HEK293 (cell line): Measurements from ENCODE around the gene POLQ.

Source experiments
- CTCF ChIA-PET: fragments of 350-600 bp; formaldehyde crosslinking; extraction: SDS; loops from one replicate; lab custom pipeline; 2021; ENCODE audit warnings: antibody characterized with exemption; lab: Yijun Ruan, JAX
- POLR2A ChIA-PET: fragments of 300-600 bp; formaldehyde crosslinking; extraction: SDS; loops from one replicate; lab custom pipeline; 2020; ENCODE audit warnings: antibody characterized with exemption, inconsistent platforms; lab: Yijun Ruan, JAX
- H3K27ac ChIP-seq: fragments of 200-500 bp; sonication (Bioruptor generic); 2 replicates; pipeline ENCODE4 v1.5.1; 2014; ENCODE audit warnings: low read depth, low read length, control low read depth, inconsistent platforms; ENCODE audit errors: extremely low read depth
- H3K36me3 ChIP-seq, 2 experiments: fragments of 200-500 bp in 1 of 2; sonication (Bioruptor generic) in 1 of 2; 1 replicate in 1 of 2; 2 replicates in 1 of 2; pipeline ENCODE4 v1.5.1; 2014 to 2017; ENCODE audit warnings: inconsistent platforms in 2 of 2, low read length in 2 of 2; ENCODE audit not compliant: control insufficient read depth in 2 of 2, insufficient read depth in 1 of 2
- H3K4me1 ChIP-seq: fragments of 200-500 bp; sonication (Bioruptor generic); 2 replicates; pipeline ENCODE4 v1.5.1; 2014; ENCODE audit warnings: mild to moderate bottlenecking, low read length, inconsistent platforms; ENCODE audit not compliant: control insufficient read depth, insufficient read depth
- H3K4me3 ChIP-seq: 2 replicates; pipeline ENCODE4 v1.5.1; 2011; ENCODE audit warnings: low read depth, mild to moderate bottlenecking, control low read depth, low read length, moderate library complexity
- H3K9me3 ChIP-seq: fragments of 200-500 bp; sonication (Bioruptor generic); 2 replicates; pipeline ENCODE4 v1.5.1; 2014; ENCODE audit warnings: low read depth, low read length, inconsistent platforms; ENCODE audit not compliant: control insufficient read depth, insufficient read depth
- EGR2 ChIP-seq: fragments of 450-650 bp; formaldehyde crosslinking; IDR thresholded peaks from 2 replicates; pipeline ENCODE4 v1.5.1; 2016; ENCODE audit warnings: low read depth, missing biosample characterization, missing genetic modification characterization
- IKZF3 ChIP-seq: fragments of 450-650 bp; IDR thresholded peaks from 2 replicates; pipeline ENCODE4 v1.5.0; 2018; ENCODE audit warnings: missing biosample characterization, mild to moderate bottlenecking, missing genetic modification characterization, moderate library complexity
- MYNN ChIP-seq: fragments of 450-650 bp; formaldehyde crosslinking; IDR thresholded peaks from 2 replicates; pipeline ENCODE4 v1.5.1; 2016; ENCODE audit warnings: missing biosample characterization, missing genetic modification characterization, borderline replicate concordance
- SCRT1 ChIP-seq: fragments of 450-650 bp; formaldehyde crosslinking; IDR thresholded peaks from 2 replicates; pipeline ENCODE4 v1.5.1; 2016; ENCODE audit warnings: missing biosample characterization, missing genetic modification characterization, borderline replicate concordance
- ZBTB48 ChIP-seq: fragments of 450-650 bp; formaldehyde crosslinking; IDR thresholded peaks from 2 replicates; pipeline ENCODE4 v1.5.1; 2016; ENCODE audit warnings: missing biosample characterization, missing genetic modification characterization
- ZFP41 ChIP-seq: fragments of 450-650 bp; formaldehyde crosslinking; IDR thresholded peaks from 2 replicates; pipeline ENCODE4 v1.5.1; 2016; ENCODE audit warnings: missing biosample characterization, missing genetic modification characterization, borderline replicate concordance
- ZNF155 ChIP-seq: fragments of 450-650 bp; formaldehyde crosslinking; IDR thresholded peaks from 2 replicates; pipeline ENCODE4 v1.5.1; 2016; ENCODE audit warnings: missing biosample characterization, missing genetic modification characterization
- ZNF391 ChIP-seq: fragments of 450-650 bp; formaldehyde crosslinking; IDR thresholded peaks from 2 replicates; pipeline ENCODE4 v1.5.1; 2016; ENCODE audit warnings: low read depth, missing biosample characterization, missing genetic modification characterization, borderline replicate concordance
- ZNF514 ChIP-seq: fragments of 450-650 bp; formaldehyde crosslinking; IDR thresholded peaks from 2 replicates; pipeline ENCODE4 v1.5.1; 2016; ENCODE audit warnings: missing biosample characterization, missing genetic modification characterization
- ZNF529 ChIP-seq: fragments of 450-650 bp; formaldehyde crosslinking; IDR thresholded peaks from 2 replicates; pipeline ENCODE4 v1.5.1; 2017; ENCODE audit warnings: missing genetic modification characterization, missing biosample characterization; ENCODE audit not compliant: insufficient replicate concordance
- ZNF544 ChIP-seq: fragments of 450-650 bp; formaldehyde crosslinking; IDR thresholded peaks from 2 replicates; pipeline ENCODE4 v1.5.0; 2017; ENCODE audit warnings: missing biosample characterization, missing genetic modification characterization
- ZNF558 ChIP-seq: fragments of 450-650 bp; formaldehyde crosslinking; IDR thresholded peaks from 2 replicates; pipeline ENCODE4 v1.5.1; 2016; ENCODE audit warnings: missing biosample characterization, missing genetic modification characterization
- ZNF626 ChIP-seq: fragments of 450-650 bp; sonication (Bioruptor Pico); formaldehyde crosslinking; IDR thresholded peaks from 2 replicates; pipeline ENCODE4 v1.5.1; 2018; ENCODE audit warnings: missing biosample characterization, missing genetic modification characterization, inconsistent platforms
- ZNF701 ChIP-seq: fragments of 450-650 bp; formaldehyde crosslinking; IDR thresholded peaks from 2 replicates; pipeline ENCODE4 v1.5.1; 2016; ENCODE audit warnings: missing biosample characterization, missing genetic modification characterization
- ZNF707 ChIP-seq: fragments of 450-650 bp; formaldehyde crosslinking; IDR thresholded peaks from 2 replicates; pipeline ENCODE4 v1.5.1; 2016; ENCODE audit warnings: missing biosample characterization, missing genetic modification characterization
- ZNF76 ChIP-seq: fragments of 450-650 bp; formaldehyde crosslinking; IDR thresholded peaks from 2 replicates; pipeline ENCODE4; 2016; ENCODE audit warnings: low read depth, missing biosample characterization, missing genetic modification characterization, borderline replicate concordance
- ZNF785 ChIP-seq: fragments of 450-650 bp; formaldehyde crosslinking; IDR thresholded peaks from 2 replicates; pipeline ENCODE4 v1.5.1; 2016; ENCODE audit warnings: missing biosample characterization, missing genetic modification characterization
- TF ChIP-seq, protein P1 (sequence below): fragments of 450-650 bp; formaldehyde crosslinking; IDR thresholded peaks from 2 replicates; pipeline ENCODE4 v1.5.1; 2016; ENCODE audit warnings: missing biosample characterization, missing genetic modification characterization
- TF ChIP-seq, protein P2 (sequence below): fragments of 450-650 bp; formaldehyde crosslinking; IDR thresholded peaks from 2 replicates; pipeline ENCODE4 v1.5.1; 2017; ENCODE audit warnings: missing biosample characterization, mild to moderate bottlenecking, missing genetic modification characterization, moderate library complexity
- TF ChIP-seq, protein P3 (sequence below): fragments of 450-650 bp; formaldehyde crosslinking; IDR thresholded peaks from 2 replicates; pipeline ENCODE4 v1.5.1; 2016; ENCODE audit warnings: missing biosample characterization, missing genetic modification characterization
- TF ChIP-seq, protein P4 (sequence below): fragments of 450-650 bp; formaldehyde crosslinking; IDR thresholded peaks from 2 replicates; pipeline ENCODE4 v1.5.1; 2016; ENCODE audit warnings: missing biosample characterization, missing genetic modification characterization
- TF ChIP-seq, protein P5 (sequence below): fragments of 450-650 bp; formaldehyde crosslinking; IDR thresholded peaks from 2 replicates; pipeline ENCODE4 v1.5.1; 2016; ENCODE audit warnings: missing biosample characterization, missing genetic modification characterization
- TF ChIP-seq, protein P6 (sequence below): fragments of 450-650 bp; IDR thresholded peaks from 2 replicates; pipeline ENCODE4 v1.5.1; 2018; ENCODE audit warnings: missing biosample characterization, missing genetic modification characterization

POLQ gene

DNA sequence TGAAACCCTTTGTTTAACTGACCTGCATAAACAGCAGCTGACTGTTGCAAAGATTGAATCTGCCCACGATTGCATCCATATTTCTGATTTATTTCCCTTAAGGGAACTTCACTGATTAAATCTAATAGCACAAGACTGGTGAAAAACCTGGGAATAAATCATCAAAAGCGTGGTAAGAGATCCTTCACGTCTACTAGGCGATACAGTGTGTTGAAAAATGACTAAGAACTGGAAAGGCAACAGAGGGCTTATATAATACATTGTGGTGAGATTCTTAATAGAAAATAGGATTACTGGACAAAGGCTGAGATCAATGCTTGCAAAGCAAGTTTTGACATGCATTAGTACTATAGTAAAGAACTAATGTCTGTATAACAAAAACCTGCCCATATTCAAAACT lies 49.0 kb downstream of the POLQ start:
- POLR2A ChIA-PET: no interaction called here
- TF ChIP-seq, protein P1, sequence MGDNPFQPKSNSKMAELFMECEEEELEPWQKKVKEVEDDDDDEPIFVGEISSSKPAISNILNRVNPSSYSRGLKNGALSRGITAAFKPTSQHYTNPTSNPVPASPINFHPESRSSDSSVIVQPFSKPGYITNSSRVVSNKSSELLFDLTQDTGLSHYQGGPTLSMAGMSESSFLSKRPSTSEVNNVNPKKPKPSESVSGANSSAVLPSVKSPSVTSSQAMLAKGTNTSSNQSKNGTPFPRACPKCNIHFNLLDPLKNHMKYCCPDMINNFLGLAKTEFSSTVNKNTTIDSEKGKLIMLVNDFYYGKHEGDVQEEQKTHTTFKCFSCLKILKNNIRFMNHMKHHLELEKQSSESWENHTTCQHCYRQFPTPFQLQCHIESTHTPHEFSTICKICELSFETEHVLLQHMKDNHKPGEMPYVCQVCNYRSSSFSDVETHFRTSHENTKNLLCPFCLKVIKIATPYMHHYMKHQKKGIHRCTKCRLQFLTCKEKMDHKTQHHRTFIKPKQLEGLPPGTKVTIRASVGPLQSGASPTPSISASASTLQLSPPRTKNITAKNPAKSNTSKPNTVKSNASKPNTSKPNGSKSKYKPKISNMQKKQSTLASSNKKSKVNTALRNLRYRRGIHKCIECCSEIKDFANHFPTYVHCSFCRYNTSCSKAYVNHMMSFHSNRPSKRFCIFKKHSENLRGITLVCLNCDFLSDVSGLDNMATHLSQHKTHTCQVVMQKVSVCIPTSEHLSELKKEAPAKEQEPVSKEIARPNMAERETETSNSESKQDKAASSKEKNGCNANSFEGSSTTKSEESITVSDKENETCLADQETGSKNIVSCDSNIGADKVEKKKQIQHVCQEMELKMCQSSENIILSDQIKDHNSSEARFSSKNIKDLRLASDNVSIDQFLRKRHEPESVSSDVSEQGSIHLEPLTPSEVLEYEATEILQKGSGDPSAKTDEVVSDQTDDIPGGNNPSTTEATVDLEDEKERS: no peak
- TF ChIP-seq ZNF785 (tag by site-specific recombination) (no peak), MYNN (tag by site-specific recombination) (no peak), SCRT1 (no peak), ZNF701 (tag by site-specific recombination) (no peak), ZNF76 (tag by site-specific recombination) (no peak), ZFP41 (no peak), ZNF514 (tag by site-specific recombination) (no peak), ZNF155 (tag by site-specific recombination) (no peak), ZNF558 (tag by site-specific recombination) (no peak), IKZF3 (tag by site-specific recombination) (no peak), ZNF544 (tag by site-specific recombination) (no peak), ZNF391 (tag by site-specific recombination) (no peak), ZNF626 (no peak), ZNF707 (no peak)
- TF ChIP-seq, protein P2, sequence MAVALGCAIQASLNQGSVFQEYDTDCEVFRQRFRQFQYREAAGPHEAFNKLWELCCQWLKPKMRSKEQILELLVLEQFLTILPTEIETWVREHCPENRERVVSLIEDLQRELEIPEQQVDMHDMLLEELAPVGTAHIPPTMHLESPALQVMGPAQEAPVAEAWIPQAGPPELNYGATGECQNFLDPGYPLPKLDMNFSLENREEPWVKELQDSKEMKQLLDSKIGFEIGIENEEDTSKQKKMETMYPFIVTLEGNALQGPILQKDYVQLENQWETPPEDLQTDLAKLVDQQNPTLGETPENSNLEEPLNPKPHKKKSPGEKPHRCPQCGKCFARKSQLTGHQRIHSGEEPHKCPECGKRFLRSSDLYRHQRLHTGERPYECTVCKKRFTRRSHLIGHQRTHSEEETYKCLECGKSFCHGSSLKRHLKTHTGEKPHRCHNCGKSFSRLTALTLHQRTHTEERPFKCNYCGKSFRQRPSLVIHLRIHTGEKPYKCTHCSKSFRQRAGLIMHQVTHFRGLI (tag by site-specific recombination): no peak
- TF ChIP-seq, protein P3, sequence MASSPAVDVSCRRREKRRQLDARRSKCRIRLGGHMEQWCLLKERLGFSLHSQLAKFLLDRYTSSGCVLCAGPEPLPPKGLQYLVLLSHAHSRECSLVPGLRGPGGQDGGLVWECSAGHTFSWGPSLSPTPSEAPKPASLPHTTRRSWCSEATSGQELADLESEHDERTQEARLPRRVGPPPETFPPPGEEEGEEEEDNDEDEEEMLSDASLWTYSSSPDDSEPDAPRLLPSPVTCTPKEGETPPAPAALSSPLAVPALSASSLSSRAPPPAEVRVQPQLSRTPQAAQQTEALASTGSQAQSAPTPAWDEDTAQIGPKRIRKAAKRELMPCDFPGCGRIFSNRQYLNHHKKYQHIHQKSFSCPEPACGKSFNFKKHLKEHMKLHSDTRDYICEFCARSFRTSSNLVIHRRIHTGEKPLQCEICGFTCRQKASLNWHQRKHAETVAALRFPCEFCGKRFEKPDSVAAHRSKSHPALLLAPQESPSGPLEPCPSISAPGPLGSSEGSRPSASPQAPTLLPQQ (tag by site-specific recombination): no peak
- TF ChIP-seq, protein P4, sequence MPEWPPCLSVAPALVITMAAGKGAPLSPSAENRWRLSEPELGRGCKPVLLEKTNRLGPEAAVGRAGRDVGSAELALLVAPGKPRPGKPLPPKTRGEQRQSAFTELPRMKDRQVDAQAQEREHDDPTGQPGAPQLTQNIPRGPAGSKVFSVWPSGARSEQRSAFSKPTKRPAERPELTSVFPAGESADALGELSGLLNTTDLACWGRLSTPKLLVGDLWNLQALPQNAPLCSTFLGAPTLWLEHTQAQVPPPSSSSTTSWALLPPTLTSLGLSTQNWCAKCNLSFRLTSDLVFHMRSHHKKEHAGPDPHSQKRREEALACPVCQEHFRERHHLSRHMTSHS (tag by site-specific recombination): no peak
- Histone ChIP-seq H3K4me1 (no peaks in the 10 kb centered on the region), H3K4me3 (no peak overlapping the region), H3K27ac (no peak overlapping the region), H3K36me3 (peaks cover 16 to 46% of the 10 kb centered on the region in 2 experiments), H3K9me3 (no peaks in the 10 kb centered on the region)
- CTCF ChIA-PET: interaction anchor here (0.7 kb wide), 1 partner anchor 20 kb away, joined by 3 read pairs; no protein-coding TSS in a partner anchor

DNA sequence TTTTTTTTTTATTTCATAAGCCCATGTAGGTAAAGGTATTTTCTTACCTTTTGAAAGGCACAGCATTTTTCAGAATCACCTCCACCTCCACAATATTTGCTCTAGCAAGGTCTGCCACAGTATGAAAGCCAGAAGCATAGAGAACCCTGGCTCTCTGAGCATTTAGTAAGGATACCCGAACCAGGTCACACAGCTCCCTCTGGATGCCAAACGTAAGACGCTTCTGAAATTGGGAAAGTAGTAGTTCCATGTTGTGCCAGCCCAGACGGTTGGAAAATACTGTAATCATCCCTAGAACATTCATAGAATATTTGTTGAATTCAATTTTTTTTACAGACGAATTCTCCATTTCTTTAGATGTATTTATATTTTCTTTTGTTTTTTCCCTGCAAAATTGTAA lies 52.4 kb downstream of the POLQ start:
- ChIA-PET CTCF (no interaction called here), POLR2A (no interaction called here)
- TF ChIP-seq, protein P5, sequence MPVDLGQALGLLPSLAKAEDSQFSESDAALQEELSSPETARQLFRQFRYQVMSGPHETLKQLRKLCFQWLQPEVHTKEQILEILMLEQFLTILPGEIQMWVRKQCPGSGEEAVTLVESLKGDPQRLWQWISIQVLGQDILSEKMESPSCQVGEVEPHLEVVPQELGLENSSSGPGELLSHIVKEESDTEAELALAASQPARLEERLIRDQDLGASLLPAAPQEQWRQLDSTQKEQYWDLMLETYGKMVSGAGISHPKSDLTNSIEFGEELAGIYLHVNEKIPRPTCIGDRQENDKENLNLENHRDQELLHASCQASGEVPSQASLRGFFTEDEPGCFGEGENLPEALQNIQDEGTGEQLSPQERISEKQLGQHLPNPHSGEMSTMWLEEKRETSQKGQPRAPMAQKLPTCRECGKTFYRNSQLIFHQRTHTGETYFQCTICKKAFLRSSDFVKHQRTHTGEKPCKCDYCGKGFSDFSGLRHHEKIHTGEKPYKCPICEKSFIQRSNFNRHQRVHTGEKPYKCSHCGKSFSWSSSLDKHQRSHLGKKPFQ: no peak
- no peak for TF ChIP-seq ZBTB48
- no peak for TF ChIP-seq EGR2
- no peak for TF ChIP-seq ZNF529 (tag by site-specific recombination)
- TF ChIP-seq, protein P6, sequence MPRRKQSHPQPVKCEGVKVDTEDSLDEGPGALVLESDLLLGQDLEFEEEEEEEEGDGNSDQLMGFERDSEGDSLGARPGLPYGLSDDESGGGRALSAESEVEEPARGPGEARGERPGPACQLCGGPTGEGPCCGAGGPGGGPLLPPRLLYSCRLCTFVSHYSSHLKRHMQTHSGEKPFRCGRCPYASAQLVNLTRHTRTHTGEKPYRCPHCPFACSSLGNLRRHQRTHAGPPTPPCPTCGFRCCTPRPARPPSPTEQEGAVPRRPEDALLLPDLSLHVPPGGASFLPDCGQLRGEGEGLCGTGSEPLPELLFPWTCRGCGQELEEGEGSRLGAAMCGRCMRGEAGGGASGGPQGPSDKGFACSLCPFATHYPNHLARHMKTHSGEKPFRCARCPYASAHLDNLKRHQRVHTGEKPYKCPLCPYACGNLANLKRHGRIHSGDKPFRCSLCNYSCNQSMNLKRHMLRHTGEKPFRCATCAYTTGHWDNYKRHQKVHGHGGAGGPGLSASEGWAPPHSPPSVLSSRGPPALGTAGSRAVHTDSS: no peak
- H3K4me3 ChIP-seq: no peak overlapping the region
- H3K27ac ChIP-seq: no peak overlapping the region
- no peaks in the 10 kb centered on the region for H3K4me1 ChIP-seq
- H3K9me3 ChIP-seq: no peaks in the 10 kb centered on the region
- H3K36me3 ChIP-seq: peaks cover 24 to 70% of the 10 kb centered on the region in 2 experiments
